GM12801 (cell line): ENCODE measurements around the gene PSMD1.

Experiments
- TF ChIP-seq, protein P1 (sequence below): IDR thresholded peaks from one replicate; pipeline ENCODE4 v1.5.1; 2011; ENCODE audit warnings: control low read depth; ENCODE audit not compliant: insufficient read length; ENCODE audit errors: extremely low read depth

Gene PSMD1

GRCh38 chr2:231052494-231053451 lies 3.9 kb upstream of the PSMD1 start:
- TF ChIP-seq, protein P1, sequence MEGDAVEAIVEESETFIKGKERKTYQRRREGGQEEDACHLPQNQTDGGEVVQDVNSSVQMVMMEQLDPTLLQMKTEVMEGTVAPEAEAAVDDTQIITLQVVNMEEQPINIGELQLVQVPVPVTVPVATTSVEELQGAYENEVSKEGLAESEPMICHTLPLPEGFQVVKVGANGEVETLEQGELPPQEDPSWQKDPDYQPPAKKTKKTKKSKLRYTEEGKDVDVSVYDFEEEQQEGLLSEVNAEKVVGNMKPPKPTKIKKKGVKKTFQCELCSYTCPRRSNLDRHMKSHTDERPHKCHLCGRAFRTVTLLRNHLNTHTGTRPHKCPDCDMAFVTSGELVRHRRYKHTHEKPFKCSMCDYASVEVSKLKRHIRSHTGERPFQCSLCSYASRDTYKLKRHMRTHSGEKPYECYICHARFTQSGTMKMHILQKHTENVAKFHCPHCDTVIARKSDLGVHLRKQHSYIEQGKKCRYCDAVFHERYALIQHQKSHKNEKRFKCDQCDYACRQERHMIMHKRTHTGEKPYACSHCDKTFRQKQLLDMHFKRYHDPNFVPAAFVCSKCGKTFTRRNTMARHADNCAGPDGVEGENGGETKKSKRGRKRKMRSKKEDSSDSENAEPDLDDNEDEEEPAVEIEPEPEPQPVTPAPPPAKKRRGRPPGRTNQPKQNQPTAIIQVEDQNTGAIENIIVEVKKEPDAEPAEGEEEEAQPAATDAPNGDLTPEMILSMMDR: peak; percentile 17

- TF ChIP-seq, protein P1: no peak
These were observed 2.8 kb upstream of the PSMD1 start for GRCh38 chr2:231053846-231054245.

DNA sequence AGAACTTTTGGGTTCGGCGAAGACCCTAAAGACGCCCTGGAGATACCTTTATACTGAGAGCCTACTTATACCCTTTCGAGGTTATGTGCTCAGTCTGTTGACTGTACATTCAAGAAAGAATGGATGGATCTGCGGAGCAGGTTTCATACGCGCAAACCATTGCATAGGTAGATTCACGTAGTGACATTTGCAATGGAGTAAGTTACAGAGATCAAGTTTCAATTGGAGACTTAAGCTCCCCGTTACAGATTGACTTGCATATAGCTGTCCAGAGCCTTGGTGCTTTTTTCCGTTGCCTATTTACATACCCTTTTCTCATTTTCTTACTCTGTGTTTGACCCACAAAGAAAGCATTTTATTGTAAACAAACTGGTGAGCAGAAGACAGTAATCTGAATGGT lies 923 bp downstream of the PSMD1 start:
- TF ChIP-seq, protein P1: no peak

DNA sequence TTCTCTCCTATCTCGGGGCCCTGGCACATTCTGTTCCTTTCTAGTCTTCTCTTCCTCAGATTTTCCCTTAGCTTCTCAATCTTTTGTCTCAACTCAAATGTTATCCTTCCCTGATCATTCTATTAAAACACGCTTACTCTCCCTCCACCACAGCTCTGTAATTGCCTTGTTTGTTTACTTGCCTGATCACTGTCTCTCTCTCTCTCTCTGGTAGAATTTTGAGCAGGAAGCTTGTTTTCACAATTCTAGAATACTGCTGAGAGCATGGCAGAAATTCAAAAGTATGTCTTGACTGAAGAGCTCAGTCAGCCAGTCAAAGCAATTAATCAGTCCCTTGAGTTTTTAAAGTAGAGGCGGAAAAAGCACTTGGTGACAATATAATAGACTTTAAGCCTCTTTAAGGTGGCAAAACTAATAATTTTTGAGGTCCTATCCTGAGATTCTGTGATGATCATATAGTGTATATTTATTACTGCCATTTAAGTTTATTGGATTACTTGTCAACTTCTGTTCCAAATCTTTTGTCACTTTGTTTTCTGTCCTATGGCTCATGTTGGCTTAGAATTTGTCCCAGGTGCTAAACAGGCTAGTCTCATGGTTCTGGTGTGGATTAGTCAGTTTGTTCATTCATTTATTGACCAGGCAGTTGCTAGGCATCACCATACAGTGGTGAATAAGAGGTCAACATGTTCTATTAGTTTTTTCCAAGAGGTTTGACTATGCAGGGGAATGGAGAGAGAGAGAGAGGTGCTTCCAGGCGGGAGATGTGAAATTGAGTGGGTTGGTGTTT lies 2.3 kb downstream of the PSMD1 start:
- TF ChIP-seq, protein P1: no peak

DNA sequence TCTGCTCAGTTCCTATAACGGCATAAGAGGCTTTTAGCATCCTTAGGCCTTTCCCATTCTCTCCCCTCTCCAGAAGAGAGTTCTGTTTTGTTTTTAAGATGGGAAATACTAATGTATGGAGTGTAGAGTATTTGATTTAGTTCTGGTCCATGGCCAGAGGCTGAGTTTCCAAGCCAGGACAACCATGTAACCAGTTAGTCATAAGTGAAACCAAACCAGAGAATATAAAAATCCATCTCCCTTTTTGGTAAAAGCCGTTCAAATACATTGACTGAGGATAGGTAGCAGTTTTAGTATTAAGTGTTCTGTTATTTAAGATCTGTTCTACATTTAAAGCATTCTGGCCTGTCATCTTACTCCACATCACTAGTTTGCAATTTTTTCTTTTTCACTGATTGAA lies 3.1 kb downstream of the PSMD1 start:
- TF ChIP-seq, protein P1: no peak

GRCh38 chr2:231062776-231063175 lies 6.1 kb downstream of the PSMD1 start:
- TF ChIP-seq, protein P1: no peak

DNA sequence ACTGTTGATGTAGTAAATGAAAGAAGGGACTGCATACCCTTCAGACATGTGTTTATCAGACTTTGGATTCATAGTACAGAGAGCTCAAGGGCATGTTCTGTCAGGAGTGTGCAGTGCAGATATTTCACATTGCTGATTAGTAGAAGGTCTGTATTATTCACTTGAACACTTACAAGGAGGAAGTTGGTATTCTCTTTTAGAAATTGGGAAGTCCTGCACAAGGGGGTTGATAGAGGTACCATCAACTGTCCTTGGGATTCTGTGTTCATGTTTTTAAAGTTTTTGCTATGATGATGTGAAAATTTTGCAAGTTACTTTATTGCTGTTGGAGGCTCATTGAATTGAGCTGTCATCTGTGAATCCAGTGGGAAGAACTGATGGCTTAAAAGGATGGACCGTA lies 6.7 kb downstream of the PSMD1 start:
- TF ChIP-seq, protein P1: no peak
